H9 (cell line): Measurements from ENCODE around the gene SHOC1. TPM values are rescaled to one million over a fixed set of nuclear protein-coding genes. Genes with fewer than 3 reads are reported as not detected.

Experiments
- DNase-seq: peaks from one replicate; pipeline ENCODE4 v3.0.0-alpha.2; 2017
- H2AFZ ChIP-seq: one replicate; pipeline ENCODE4 v1.6.1; 2013; ENCODE audit warnings: mild to moderate bottlenecking, low read length, control low read depth, moderate library complexity
- H2AK5ac ChIP-seq: 2 replicates; pipeline ENCODE4 v1.6.1; 2013; ENCODE audit warnings: low read length, control low read depth, mixed read lengths; ENCODE audit not compliant: insufficient read length
- H2BK120ac ChIP-seq: one replicate; pipeline ENCODE4 v1.6.1; 2013; ENCODE audit warnings: low read depth, mild to moderate bottlenecking, low read length, control low read depth, inconsistent platforms; ENCODE audit not compliant: poor library complexity, severe bottlenecking
- H2BK12ac ChIP-seq: 2 replicates; pipeline ENCODE4 v1.6.1; 2013; ENCODE audit warnings: low read length, control low read depth, mixed read lengths, low read depth; ENCODE audit not compliant: insufficient read length
- H2BK15ac ChIP-seq: 2 replicates; pipeline ENCODE4 v1.6.1; 2013; ENCODE audit warnings: low read depth, low read length, control low read depth
- H2BK20ac ChIP-seq: one replicate; pipeline ENCODE4 v1.6.1; 2013; ENCODE audit warnings: low read depth, mild to moderate bottlenecking, low read length, control low read depth, inconsistent platforms; ENCODE audit not compliant: poor library complexity, severe bottlenecking
- H2BK5ac ChIP-seq: 2 replicates; pipeline ENCODE4 v1.6.1; 2013; ENCODE audit warnings: low read length, control low read depth, mixed read lengths; ENCODE audit not compliant: insufficient read length
- H3K14ac ChIP-seq: 2 replicates; pipeline ENCODE4 v1.6.1; 2013; ENCODE audit warnings: low read length, control low read depth; ENCODE audit not compliant: insufficient read depth
- H3K18ac ChIP-seq: 2 replicates; pipeline ENCODE4 v1.6.1; 2013; ENCODE audit warnings: low read depth, mild to moderate bottlenecking, mixed read lengths, low read length, control low read depth; ENCODE audit not compliant: insufficient read length
- H3K23ac ChIP-seq: 2 replicates; pipeline ENCODE4 v1.6.1; 2013; ENCODE audit warnings: low read length, control low read depth, mixed read lengths, low read depth; ENCODE audit not compliant: insufficient read length
- H3K23me2 ChIP-seq: 2 replicates; pipeline ENCODE4 v1.6.1; 2013; ENCODE audit warnings: low read depth, mild to moderate bottlenecking, mixed read lengths, low read length, control low read depth; ENCODE audit not compliant: insufficient read length, poor library complexity, severe bottlenecking
- H3K27ac ChIP-seq: 2 replicates; pipeline ENCODE4 v1.5.1; 2013; ENCODE audit warnings: low read length, control low read depth, mixed read lengths, low read depth; ENCODE audit not compliant: insufficient read length
- H3K27me3 ChIP-seq: 2 replicates; pipeline ENCODE4 v1.6.1; 2013; ENCODE audit warnings: low read length, control low read depth, inconsistent platforms; ENCODE audit not compliant: insufficient read depth
- H3K4ac ChIP-seq: 2 replicates; pipeline ENCODE4 v1.6.1; 2013; ENCODE audit warnings: low read depth, mild to moderate bottlenecking, control low read depth, inconsistent platforms, low read length, moderate library complexity
- H3K4me1 ChIP-seq: 2 replicates; pipeline ENCODE4 v1.6.1; 2013; ENCODE audit warnings: low read length, control low read depth, inconsistent platforms; ENCODE audit not compliant: insufficient read depth
- H3K4me2 ChIP-seq: 2 replicates; pipeline ENCODE4 v1.6.1; 2013; ENCODE audit warnings: low read length, control low read depth, mixed read lengths; ENCODE audit not compliant: insufficient read length, insufficient read depth
- H3K56ac ChIP-seq: 2 replicates; pipeline ENCODE4 v1.6.1; 2013; ENCODE audit warnings: low read depth, mild to moderate bottlenecking, mixed read lengths, low read length, control low read depth; ENCODE audit not compliant: insufficient read length
- H3K79me1 ChIP-seq: 2 replicates; pipeline ENCODE4 v1.6.1; 2013; ENCODE audit warnings: low read depth, mild to moderate bottlenecking, moderate library complexity, low read length, control low read depth, inconsistent platforms; ENCODE audit not compliant: insufficient read depth, poor library complexity, severe bottlenecking
- H3K79me2 ChIP-seq: 2 replicates; pipeline ENCODE4 v1.6.1; 2013; ENCODE audit warnings: low read length, control low read depth, inconsistent platforms; ENCODE audit not compliant: insufficient read depth
- H3K9ac ChIP-seq: 2 replicates; pipeline ENCODE4 v1.6.1; 2013; ENCODE audit warnings: low read length, control low read depth, mixed read lengths; ENCODE audit not compliant: insufficient read length; ENCODE audit errors: extremely low read depth
- H3K9me3 ChIP-seq: one replicate; pipeline ENCODE4 v1.6.1; 2013; ENCODE audit warnings: low read depth, low read length, inconsistent platforms; ENCODE audit not compliant: control insufficient read depth
- H3T11ph ChIP-seq: one replicate; pipeline ENCODE4 v1.6.1; 2013; ENCODE audit warnings: mild to moderate bottlenecking, low read length, control low read depth, inconsistent platforms
- H4K20me1 ChIP-seq: one replicate; pipeline ENCODE4 v1.6.1; 2013; ENCODE audit not compliant: control insufficient read depth, insufficient read length, insufficient read depth
- H4K5ac ChIP-seq: 2 replicates; pipeline ENCODE4 v1.6.1; 2013; ENCODE audit warnings: low read depth, mild to moderate bottlenecking, mixed read lengths, low read length, control low read depth; ENCODE audit not compliant: insufficient read length
- H4K8ac ChIP-seq: replicated peaks from 2 replicates; pipeline ENCODE4 v1.6.1; 2013; ENCODE audit warnings: low read length, control low read depth, mixed read lengths, low read depth; ENCODE audit not compliant: insufficient read length
- H4K91ac ChIP-seq: 2 replicates; pipeline ENCODE4 v1.6.1; 2013; ENCODE audit warnings: low read depth, mild to moderate bottlenecking, moderate library complexity, mixed read lengths, low read length, control low read depth; ENCODE audit not compliant: insufficient read length
- H3K27ac Mint-ChIP-seq, 3 experiments: 2 replicates in 2 of 3; 3 replicates in 1 of 3; pipeline ENCODE4 v1.8.0; 2020 to 2021; ENCODE audit warnings: mixed read lengths in 3 of 3, mild to moderate bottlenecking in 1 of 3, moderate library complexity in 1 of 3
- H3K27me3 Mint-ChIP-seq: 2 replicates; pipeline ENCODE4 v1.8.0; 2021; ENCODE audit warnings: low read depth, mild to moderate bottlenecking, moderate library complexity, mixed read lengths
- H3K36me3 Mint-ChIP-seq, 3 experiments: 2 replicates in 2 of 3; 3 replicates in 1 of 3; pipeline ENCODE4 v1.8.0; 2020 to 2021; ENCODE audit warnings: low read depth in 3 of 3, mixed read lengths in 3 of 3; ENCODE audit not compliant: insufficient read depth in 1 of 3
- H3K4me1 Mint-ChIP-seq, 2 experiments: 2 replicates each; pipeline ENCODE4 v1.8.0; 2020; ENCODE audit warnings: mixed read lengths in 2 of 2
- H3K4me3 Mint-ChIP-seq, 2 experiments: 2 replicates in 1 of 2; 3 replicates in 1 of 2; pipeline ENCODE4 v1.8.0; 2020 to 2021; ENCODE audit warnings: mild to moderate bottlenecking in 2 of 2, mixed read lengths in 2 of 2, moderate library complexity in 1 of 2
- H3K9me3 Mint-ChIP-seq, 2 experiments: 2 replicates in 1 of 2; 3 replicates in 1 of 2; pipeline ENCODE4 v1.8.0; 2020; ENCODE audit warnings: mild to moderate bottlenecking in 2 of 2, mixed read lengths in 2 of 2, moderate library complexity in 1 of 2
- CTCF ChIP-seq: fragments of 200-600 bp; sonication (generic); conservative IDR thresholded peaks from 3 replicates; pipeline ENCODE4 v1.8.0; 2021; ENCODE audit warnings: antibody characterized with exemption, mild to moderate bottlenecking
- WGBS: extraction: QIAGEN DNeasy Blood & Tissue Kit; methylation state at CpG from one replicate; pipeline ENCODE4 v1.1.7; 2013; ENCODE audit warnings: missing lambda C conversion rate, low lambda C conversion rate, mixed read lengths; ENCODE audit not compliant: insufficient read length; ENCODE audit errors: extremely low coverage; 5-methylcytosine and 5-hydroxymethylcytosine counted together
- total RNA-seq: library from RNA; stranded (reverse); gene quantifications from 2 replicates; pipeline ENCODE4 v1.2.1, GENCODE V29; 2021

SHOC1 gene
- total RNA-seq, 1 experiment from 2014 or later, result not detected

GRCh38 chr9:111832449-111832848 is 37.7 kb upstream of the SHOC1 start:
- H3K27ac ChIP-seq, result no peak overlapping the region
- Mint-ChIP-seq H3K4me1 (peaks cover 2 to 4% of the 10 kb centered on the region in 2 experiments; a peak in 3 of 4 replicates), H3K9me3 (no peaks in the 10 kb centered on the region), H3K27me3 (peaks cover 2% of the 10 kb centered on the region; the same call in 1 of the 2 replicates), H3K36me3 (no peaks in the 10 kb centered on the region), H3K4me3 (no peak overlapping the region), H3K27ac (no peak overlapping the region)
- H3K4me2 ChIP-seq, result no peak overlapping the region
- no peak overlapping the region for H2BK5ac ChIP-seq
- no peak overlapping the region for H4K91ac ChIP-seq
- H3K14ac ChIP-seq, result no peak overlapping the region
- no peak overlapping the region for H4K5ac ChIP-seq
- H2BK120ac ChIP-seq, result no peak overlapping the region
- TF ChIP-seq CTCF, result no peak
- no peak overlapping the region for H3K56ac ChIP-seq
- no peaks in the 10 kb centered on the region for H3K79me1 ChIP-seq
- no CpG with 5 or more reads among the region's 2 CpGs for WGBS
- H3K4me1 ChIP-seq, result no peaks in the 10 kb centered on the region
- no peak overlapping the region for H2AK5ac ChIP-seq
- H3K79me2 ChIP-seq, result no peaks in the 10 kb centered on the region
- H3K9me3 ChIP-seq, result no peaks in the 10 kb centered on the region
- DNase-seq, result no peak
- no peak overlapping the region for H3T11ph ChIP-seq
- no peak overlapping the region for H4K8ac ChIP-seq
- H2BK20ac ChIP-seq, result no peak overlapping the region
- H3K23me2 ChIP-seq, result no peaks in the 10 kb centered on the region
- no peak overlapping the region for H2AFZ ChIP-seq
- H3K9ac ChIP-seq, result no peak overlapping the region
- H3K23ac ChIP-seq, result no peak overlapping the region
- H2BK15ac ChIP-seq, result no peak overlapping the region
- no peak overlapping the region for H3K18ac ChIP-seq
- no peaks in the 10 kb centered on the region for H4K20me1 ChIP-seq
- H3K27me3 ChIP-seq, result no peaks in the 10 kb centered on the region
- no peak overlapping the region for H2BK12ac ChIP-seq
- no peak overlapping the region for H3K4ac ChIP-seq
